Measurements from ENCODE around the gene SMYD3. TPM values are rescaled to one million over a fixed set of nuclear protein-coding genes. Genes with fewer than 3 reads are reported as not detected.
A peak's percentile ranks its signal among the peaks of the same experiment; 100 is the strongest.

Gene SMYD3
- polyA plus RNA-seq, 12 donors = 7.7 to 11.6 (median 9.9) TPM; not detected in 2

- DNase-seq = no peak
Measured at GRCh38 chr1:245873883-245874671, 633.0 kb downstream of the SMYD3 start.

- DNase-seq = no peak
Measured at GRCh38 chr1:245873068-245873467, 634.0 kb downstream of the SMYD3 start.

GRCh38 chr1:245872475-245872874 is 634.6 kb downstream of the SMYD3 start:
- no peak for DNase-seq

DNA sequence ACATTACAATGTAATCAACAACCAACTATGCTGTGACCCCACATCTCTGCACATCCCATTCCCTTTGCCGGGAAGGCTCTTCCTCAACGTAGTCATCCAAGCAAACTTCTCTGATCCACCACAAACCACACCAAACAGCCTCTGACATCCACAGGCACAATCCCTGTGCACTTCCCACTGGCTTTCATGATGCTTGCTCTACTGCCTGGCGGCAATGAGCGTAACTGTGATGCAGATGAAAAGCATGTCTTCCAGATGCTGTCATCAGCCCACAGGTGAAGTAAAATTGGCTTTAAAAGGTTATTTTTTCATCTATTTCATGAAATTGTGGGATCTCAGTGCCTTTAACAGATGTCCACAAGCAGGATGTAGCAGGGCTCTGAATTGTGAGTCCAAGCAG is 635.2 kb downstream of the SMYD3 start:
- DNase-seq = no peak

DNA sequence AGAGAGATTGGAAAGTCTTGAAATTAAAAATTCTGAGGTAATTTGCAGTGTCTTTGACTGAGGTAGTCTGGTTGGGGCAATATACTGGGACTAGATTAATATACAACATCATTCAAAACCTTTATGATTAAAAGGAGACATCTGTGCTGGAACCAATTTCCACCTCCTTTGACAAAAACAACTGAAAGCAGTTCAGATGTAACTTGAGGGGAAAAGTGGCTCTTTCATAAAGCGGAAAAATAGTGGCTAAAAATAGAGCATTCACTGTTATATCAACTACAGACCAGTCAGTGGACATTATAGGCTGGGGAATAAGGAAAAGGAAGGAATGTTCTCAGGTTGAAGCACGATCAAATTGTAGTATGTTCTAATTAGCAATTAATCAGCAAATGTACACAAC is 635.9 kb downstream of the SMYD3 start:
- DNase-seq = peak; percentile 29

- DNase-seq = no peak
Measured at GRCh38 chr1:245870698-245871097, 636.4 kb downstream of the SMYD3 start.

DNA sequence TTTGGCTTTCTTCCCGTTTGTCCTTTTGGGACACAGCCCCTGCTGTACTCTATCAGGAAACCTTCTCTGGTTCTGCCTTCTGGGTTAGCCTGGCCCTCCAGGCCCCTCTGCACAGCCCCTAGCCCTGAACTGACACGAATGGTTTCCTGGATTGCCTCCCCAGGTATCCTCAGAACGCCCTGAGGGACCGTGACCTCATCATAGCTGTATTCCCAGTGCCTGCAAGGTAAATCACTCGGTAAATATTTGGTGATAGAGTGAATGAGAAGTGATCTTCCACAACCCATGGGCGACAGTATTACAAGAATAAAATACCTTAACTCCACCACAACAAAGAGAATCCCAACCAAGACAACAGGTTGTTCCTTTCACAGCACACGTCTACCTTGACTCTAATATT is 637.2 kb downstream of the SMYD3 start:
- DNase-seq = no peak

DNA sequence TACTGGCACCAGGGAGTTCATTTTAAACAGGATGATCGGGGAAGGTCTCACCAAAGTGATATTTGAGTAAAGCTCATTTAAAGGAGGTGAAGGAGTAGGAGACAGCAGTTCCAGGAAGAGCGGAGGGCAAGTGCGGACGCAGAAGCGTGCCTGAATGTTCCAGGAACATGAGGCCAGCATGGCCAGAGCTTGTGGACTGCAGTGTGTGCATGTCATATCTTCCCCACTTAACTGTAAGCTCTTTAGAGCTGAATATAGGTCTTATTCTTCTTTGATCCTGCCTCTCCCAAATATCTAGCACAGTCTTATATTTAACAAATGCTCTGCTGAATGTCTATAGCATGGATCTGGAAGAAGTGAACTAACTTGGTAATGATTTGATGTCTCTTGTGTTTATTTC is 639.3 kb downstream of the SMYD3 start:
- no peak for DNase-seq

DNA sequence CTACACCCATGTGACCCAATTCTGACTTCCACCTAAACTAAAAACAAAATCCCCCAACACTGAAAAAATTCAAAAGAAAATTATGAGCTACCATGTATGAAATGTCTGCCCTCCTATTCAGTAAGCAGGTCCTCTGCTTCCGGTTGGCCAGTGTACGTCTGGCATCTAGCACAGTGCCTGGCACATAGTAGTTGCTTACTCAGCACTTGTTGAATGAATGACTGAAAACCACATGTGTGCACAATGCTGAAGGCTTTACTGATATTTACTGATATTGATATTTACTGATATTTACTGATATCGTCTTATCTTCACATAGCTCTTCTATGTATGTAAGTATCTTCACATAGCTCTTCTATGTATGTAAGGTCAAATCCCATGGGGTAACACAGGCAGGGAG is 642.2 kb downstream of the SMYD3 start:
- DNase-seq = no peak

DNA sequence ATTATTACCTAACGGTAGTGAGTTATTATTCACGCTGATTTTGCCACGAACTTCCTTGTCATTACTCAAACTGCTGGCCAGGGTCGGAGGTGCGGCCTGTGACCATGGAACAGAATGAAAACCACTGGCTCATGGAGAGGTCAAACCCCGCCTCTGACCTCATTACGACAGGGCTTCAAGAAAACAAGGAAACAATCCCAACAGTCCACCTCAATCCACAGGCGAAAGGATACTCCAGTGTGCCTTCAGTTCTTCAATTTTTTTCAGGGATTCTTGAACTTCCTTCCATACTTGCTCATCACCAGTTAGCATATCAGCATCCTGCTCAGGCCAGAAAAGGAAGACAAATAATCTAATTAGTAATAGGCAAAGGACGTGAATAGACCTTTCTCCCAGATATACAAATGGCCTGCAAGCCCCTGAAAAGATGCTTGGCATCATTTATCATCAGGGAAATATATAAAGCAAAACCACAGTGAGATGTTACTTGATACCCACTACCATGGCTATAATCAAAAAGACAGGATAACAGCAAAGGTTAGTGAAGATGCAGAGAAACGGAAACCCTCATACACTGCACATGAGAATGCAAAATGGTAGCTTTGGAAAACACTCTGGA is 643.4 kb downstream of the SMYD3 start:
- no peak for DNase-seq

- no peak for DNase-seq
Measured at GRCh38 chr1:245862812-245863540, 644.1 kb downstream of the SMYD3 start.

GRCh38 chr1:245860657-245861544 is 646.2 kb downstream of the SMYD3 start:
- no peak for DNase-seq

- no peak for DNase-seq
Measured at GRCh38 chr1:245859493-245860114, 647.5 kb downstream of the SMYD3 start.

DNA sequence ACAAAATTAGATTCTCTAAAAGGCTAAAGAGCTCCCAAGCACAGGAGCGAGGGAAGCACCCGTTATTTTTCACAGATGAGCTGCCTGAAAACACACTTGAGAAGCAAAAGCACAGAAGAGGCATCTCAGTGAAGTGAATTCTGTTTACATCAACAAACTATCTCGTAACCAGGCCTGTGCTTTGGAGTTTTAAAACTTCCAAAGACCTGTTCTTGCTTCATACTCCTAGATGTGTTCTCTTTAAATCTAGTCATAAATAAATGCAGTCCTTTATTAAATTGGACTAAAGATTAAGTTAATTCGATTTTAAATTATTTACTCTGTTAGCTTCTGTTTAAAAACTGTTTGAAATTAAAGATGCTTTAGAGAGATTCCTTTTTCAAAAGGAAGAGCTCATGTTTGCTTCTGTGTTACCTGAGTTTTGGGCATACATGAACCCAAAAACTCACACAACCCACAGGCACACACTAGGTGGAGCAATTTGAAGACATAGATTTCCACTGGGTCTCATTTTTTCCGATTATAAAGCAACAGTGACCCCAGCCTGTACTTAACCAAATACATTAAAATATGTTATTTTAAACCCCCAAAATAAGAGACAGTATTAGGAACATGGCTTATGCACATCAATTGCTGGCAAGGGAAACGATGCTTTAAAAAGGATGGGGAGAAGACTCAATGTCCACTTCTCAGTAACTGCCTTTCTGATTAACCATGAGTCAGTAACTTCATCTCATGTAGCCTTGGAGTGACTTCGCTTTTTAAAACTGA is 648.2 kb downstream of the SMYD3 start:
- DNase-seq = no peak

DNA sequence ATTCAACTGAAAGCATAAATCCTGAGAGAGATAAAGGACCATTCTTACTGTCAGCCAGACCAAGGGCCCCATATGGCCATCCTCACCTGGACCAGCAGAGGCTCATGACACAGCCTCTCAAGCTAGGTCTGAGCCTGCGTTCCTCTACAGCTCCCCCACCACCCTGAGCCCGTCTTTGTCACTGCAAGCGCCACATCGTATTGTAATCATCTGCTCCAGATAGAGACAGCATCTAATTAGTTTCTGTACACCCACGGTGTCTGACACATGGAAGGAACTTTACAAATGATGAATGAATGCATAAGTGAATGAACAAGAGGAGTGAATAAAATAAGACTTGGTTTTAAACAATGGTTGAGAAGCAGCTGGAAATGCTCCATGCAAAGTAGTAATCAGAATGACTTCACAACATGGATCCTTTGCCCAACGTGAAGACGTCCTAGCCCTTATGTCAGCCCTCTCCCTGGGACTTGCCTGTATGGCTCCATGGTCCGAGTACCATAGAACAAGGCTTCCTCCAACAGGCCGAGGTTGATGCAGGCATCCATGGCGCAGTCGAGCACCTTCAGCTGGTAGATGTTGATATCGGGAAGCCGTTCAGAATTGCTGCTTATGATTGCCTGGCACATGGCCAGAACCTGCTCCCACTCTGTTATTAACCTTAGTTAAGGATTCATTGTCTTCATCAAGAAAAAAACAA is 648.9 kb downstream of the SMYD3 start:
- no peak for DNase-seq

- no peak for DNase-seq
Measured at GRCh38 chr1:245856944-245857531, 650.0 kb downstream of the SMYD3 start.

DNA sequence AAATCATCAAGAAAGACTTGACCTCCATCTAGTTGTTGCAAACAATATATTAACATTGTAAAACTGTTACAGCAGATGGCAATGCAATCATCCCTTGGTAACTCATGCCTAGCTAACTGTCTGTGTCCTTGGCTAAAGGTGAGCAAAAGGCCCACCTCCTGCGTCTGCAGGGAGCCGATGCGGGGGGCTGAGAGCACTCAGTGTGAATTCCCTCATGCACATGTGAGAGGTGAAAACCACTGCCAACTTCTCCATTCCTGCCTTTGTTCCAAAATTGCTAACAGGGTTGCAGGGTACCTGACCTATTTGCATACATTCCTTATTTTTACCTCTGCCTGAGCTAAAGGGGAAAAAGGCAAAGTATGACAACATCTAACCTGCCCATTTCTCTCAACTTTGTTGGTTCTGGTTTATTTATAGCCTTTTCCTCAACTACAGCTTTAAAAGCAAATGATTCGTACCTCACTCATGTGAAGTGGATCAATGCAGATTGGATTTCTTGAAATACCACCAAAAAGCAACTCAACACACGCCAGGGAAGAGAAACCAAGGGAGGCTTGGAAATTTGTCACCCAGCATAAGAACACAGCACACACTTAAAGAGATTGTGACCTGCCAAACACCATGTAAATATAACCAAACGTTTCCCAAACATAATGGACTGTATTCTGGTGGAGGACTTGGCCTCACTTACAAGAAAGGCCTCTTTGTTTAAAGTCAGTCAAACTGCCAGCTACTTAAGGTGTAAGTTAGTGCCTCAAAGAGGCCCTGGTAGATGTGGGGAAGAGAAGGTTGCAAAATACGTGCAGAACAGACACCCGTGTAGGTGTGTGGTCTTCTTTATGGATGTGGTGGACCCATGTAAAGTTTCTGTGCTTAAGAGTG is 651.0 kb downstream of the SMYD3 start:
- DNase-seq = no peak

DNA sequence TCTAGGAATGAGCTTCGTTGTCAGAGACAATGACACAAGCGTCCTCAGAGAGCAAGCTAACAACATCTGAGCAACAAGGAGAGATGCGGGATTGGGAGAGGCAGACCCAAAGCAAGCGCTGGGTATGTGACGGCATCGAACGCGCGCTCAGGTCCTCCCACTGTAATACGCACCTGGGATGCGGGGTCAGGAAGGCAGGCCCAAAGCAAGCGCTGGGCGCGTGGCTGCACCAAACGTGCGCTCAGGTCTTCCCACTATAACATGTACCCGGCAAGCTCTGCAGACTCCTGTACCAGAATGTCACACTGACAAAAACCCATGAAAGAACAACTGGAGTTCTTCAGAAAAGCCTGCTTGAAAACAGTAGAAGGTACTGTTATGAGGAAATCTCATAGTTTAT is 653.8 kb downstream of the SMYD3 start:
- DNase-seq = no peak
